ENCODE results near the gene A2M.

- no peak for TF ChIP-seq CTCF (IDR thresholded peaks at IDR 0.05)
- TF ChIP-seq POLR2A (IDR thresholded peaks at IDR 0.05): no peak
Observed at GRCh38 chr12:9147461-9147860, 31.7 kb upstream of the A2M start.

All from adrenal gland (tissue), 5 donors.